Aorta (tissue), 5 donors: Measurements from ENCODE around the gene TMEM25. TPM values are rescaled to one million over a fixed set of nuclear protein-coding genes. Genes with fewer than 3 reads are reported as not detected.

Source experiments
- ATAC-seq: fragments of 200-7000 bp; cut with Tn5 transposase; one replicate; pipeline ENCODE4 v1.9.1; 2022; ENCODE audit warnings: moderate library complexity; ENCODE audit not compliant: low FRiP score
- DNase-seq, 2 donors: peaks; one replicate each; pipeline ENCODE4 v3.0.0-alpha.2; 2020
- H3K27ac ChIP-seq, 2 donors: one replicate each; pipeline ENCODE4 v1.5.1; 2013; ENCODE audit warnings: low read length in 2 of 2, mild to moderate bottlenecking in 2 of 2, moderate library complexity in 2 of 2, control low read depth in 1 of 2, inconsistent platforms in 1 of 2, low read depth in 1 of 2
- H3K27me3 ChIP-seq, 2 donors: one replicate each; pipeline ENCODE4 v1.6.1; 2013; ENCODE audit warnings: control low read depth in 1 of 2, low read length in 1 of 2, mild to moderate bottlenecking in 1 of 2, moderate library complexity in 1 of 2; ENCODE audit not compliant: insufficient read depth in 2 of 2, control insufficient read depth in 1 of 2
- H3K36me3 ChIP-seq, 2 donors: one replicate each; pipeline ENCODE4 v1.6.1; 2013; ENCODE audit warnings: control low read depth in 1 of 2, low read length in 1 of 2, mild to moderate bottlenecking in 1 of 2; ENCODE audit not compliant: insufficient read depth in 2 of 2, control insufficient read depth in 1 of 2
- H3K4me1 ChIP-seq, 2 donors: one replicate each; pipeline ENCODE4 v1.6.1; 2013; ENCODE audit warnings: low read length in 2 of 2, control low read depth in 1 of 2, mild to moderate bottlenecking in 1 of 2, moderate library complexity in 1 of 2; ENCODE audit not compliant: insufficient read depth in 2 of 2, control insufficient read depth in 1 of 2
- H3K4me3 ChIP-seq, 2 donors: one replicate each; pipeline ENCODE4 v1.5.1; 2013; ENCODE audit warnings: low read length in 2 of 2, control low read depth in 1 of 2, mild to moderate bottlenecking in 1 of 2
- H3K9me3 ChIP-seq: one replicate; pipeline ENCODE4 v1.6.1; 2013; ENCODE audit warnings: mild to moderate bottlenecking, low read length; ENCODE audit not compliant: control insufficient read depth
- WGBS, 2 donors: extraction: QIAGEN DNeasy Blood & Tissue Kit; methylation state at CpG; one replicate each; pipeline ENCODE4 v1.1.7; 2013; 5-methylcytosine and 5-hydroxymethylcytosine counted together
- intact Hi-C, 2 donors: fragments of 100-400 bp; cut with DNase I; formaldehyde crosslinking; loops; one replicate each; pipeline versions ENCODE4 v1.14.2 to v1.15.0; 2022
- polyA plus RNA-seq, 2 donors: library from polyadenylated mRNA; stranded (reverse); fragments of 200-250 nt; gene quantifications; one replicate each; pipeline ENCODE4 v1.2.3, GENCODE V29; 2013
- total RNA-seq, 2 donors: library from RNA; stranded (reverse); fragmentation: NEBNext Ultra II Directional; extraction: Animal tissue kit (Norgen Biotek cat#: 25700); gene quantifications; one replicate each; pipeline ENCODE4 v1.2.1, GENCODE V29; 2021
- donor health status: healthy with polysubstance abuse.
- donor health status: Bipolar disorder and iron deficiency.
- donor health status: DM: no; HTN: no; CAD: no.
- donor health status: DM: no; HTN: no; CAD: no.
- donor health status: DM: yes; HTN: yes; CAD: no.

TMEM25 gene
- total and polyA plus RNA-seq, 4 donors = 20.7 to 32.2 (median 30.0) TPM

DNA sequence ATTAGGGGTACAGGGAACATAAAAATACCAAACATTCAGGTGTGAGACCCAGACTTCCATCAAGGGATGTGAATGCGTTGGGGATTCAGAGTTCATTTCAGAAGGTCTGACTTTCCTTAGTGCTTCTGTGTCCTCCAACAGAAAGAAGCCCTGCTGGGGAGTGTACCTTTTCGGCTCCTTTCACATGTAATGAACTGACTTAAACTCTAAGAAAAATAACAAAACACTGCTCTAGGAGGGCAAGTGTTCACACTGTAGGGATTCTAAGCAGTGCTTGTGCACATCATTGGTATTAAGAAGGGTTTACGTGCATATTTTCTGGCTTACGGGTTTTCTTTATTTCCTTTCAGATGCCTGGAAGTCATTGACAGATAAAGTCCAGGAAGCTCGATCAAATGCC is 19.4 kb upstream of the TMEM25 start:
- no peak for ATAC-seq
- no peaks in the 10 kb centered on the region for H3K27me3 ChIP-seq
- DNase-seq = no peak
- H3K27ac ChIP-seq = no peak overlapping the region
- no peaks in the 10 kb centered on the region for H3K4me1 ChIP-seq
- peaks cover 9 to 13% of the 10 kb centered on the region in 2 donors for H3K36me3 ChIP-seq
- WGBS, 2 donors = 83 to 88% methylated on average over 5 of the region's 5 CpGs
- intact Hi-C loops = no loop called here
- H3K9me3 ChIP-seq = no peaks in the 10 kb centered on the region
- H3K4me3 ChIP-seq = no peak overlapping the region

DNA sequence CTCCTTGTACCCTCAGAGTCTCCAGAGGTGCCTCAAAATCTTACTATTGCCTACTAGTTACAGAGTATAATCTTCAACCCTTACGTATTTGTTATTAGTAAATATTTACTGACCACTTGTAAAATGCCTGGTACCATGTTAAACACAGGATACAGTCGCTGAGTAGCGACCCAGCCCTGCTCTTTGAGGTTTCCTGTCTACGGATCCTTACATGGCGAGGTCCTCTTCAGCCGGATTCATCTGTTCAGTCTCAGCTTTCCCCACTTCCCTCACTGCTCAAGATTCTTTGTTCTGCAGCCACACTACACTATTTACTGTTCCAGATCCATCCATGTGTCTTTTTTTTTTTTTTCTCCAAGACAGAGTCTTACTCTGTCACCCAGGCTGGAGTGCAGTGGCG is 16.9 kb upstream of the TMEM25 start:
- no peak for DNase-seq
- 85% methylated on average over 7 of the region's 7 CpGs for WGBS, 2 donors
- H3K27ac ChIP-seq = no peak overlapping the region
- no peak for ATAC-seq
- no peaks in the 10 kb centered on the region for H3K9me3 ChIP-seq
- H3K4me3 ChIP-seq = no peak overlapping the region
- no peaks in the 10 kb centered on the region for H3K4me1 ChIP-seq
- no peaks in the 10 kb centered on the region for H3K27me3 ChIP-seq
- intact Hi-C loops = no loop called here
- peaks cover 9 to 14% of the 10 kb centered on the region in 2 donors for H3K36me3 ChIP-seq

DNA sequence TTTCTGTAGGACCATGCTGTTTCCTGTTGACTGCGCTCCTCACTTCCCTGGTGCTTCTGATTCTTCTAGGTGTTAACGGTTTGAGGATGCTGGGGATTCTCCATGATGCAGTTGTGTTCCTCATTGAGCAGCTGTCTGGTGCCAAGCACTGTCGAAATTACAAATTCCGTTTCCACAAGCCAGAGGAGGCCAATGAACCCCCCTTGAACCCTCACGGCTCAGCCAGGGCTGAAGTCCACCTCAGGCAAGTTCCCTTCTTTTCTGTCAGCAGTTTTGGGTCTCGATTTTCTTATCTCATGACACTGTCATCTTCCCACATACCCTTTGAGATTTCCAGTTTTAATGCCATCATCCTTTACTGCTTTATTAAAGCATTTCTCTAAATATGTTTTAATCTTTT is 11.4 kb upstream of the TMEM25 start:
- intact Hi-C loops = no loop called here
- Histone ChIP-seq H3K9me3 (no peaks in the 10 kb centered on the region), H3K4me1 (no peaks in the 10 kb centered on the region), H3K27me3 (no peaks in the 10 kb centered on the region), H3K36me3 (peaks cover 13 to 23% of the 10 kb centered on the region in 2 donors), H3K4me3 (no peak overlapping the region), H3K27ac (no peak overlapping the region)
- DNase-seq (no peak), ATAC-seq (no peak)
- WGBS, 2 donors = 84% methylated on average over 6 of the region's 6 CpGs

DNA sequence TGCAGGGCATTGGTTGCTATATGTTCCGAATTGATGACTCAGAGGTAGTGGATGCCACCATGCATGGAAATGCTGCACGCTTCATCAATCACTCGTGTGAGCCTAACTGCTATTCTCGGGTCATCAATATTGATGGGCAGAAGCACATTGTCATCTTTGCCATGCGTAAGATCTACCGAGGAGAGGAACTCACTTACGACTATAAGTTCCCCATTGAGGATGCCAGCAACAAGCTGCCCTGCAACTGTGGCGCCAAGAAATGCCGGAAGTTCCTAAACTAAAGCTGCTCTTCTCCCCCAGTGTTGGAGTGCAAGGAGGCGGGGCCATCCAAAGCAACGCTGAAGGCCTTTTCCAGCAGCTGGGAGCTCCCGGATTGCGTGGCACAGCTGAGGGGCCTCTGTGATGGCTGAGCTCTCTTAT is 9.1 kb upstream of the TMEM25 start:
- Histone ChIP-seq H3K9me3 (no peaks in the 10 kb centered on the region), H3K4me1 (no peaks in the 10 kb centered on the region)
- peak in 1 of 2 donors; percentile 48 for DNase-seq

DNA sequence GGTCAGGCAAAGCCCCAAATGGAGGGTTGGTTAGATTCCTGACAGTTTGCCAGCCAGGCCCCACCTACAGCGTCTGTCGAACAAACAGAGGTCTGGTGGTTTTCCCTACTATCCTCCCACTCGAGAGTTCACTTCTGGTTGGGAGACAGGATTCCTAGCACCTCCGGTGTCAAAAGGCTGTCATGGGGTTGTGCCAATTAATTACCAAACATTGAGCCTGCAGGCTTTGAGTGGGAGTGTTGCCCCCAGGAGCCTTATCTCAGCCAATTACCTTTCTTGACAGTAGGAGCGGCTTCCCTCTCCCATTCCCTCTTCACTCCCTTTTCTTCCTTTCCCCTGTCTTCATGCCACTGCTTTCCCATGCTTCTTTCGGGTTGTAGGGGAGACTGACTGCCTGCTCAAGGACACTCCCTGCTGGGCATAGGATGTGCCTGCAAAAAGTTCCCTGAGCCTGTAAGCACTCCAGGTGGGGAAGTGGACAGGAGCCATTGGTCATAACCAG is 8.4 kb upstream of the TMEM25 start:
- peak overlapping the region in 1 of 2 donors; percentile 23 for H3K27ac ChIP-seq
- no peak overlapping the region for H3K4me3 ChIP-seq
- H3K36me3 ChIP-seq = peaks cover 7 to 19% of the 10 kb centered on the region in 2 donors
- H3K4me1 ChIP-seq = no peaks in the 10 kb centered on the region
- no peaks in the 10 kb centered on the region for H3K9me3 ChIP-seq
- ATAC-seq = no peak
- DNase-seq = no peak
- intact Hi-C loops = no loop called here
- no peaks in the 10 kb centered on the region for H3K27me3 ChIP-seq
- WGBS, 2 donors = 32 to 37% methylated on average over 6 of the region's 6 CpGs

More for the DNA sequence above, 9.1 kb upstream of the TMEM25 start:
- ATAC-seq = no peak
- intact Hi-C loops = no loop called here
- Histone ChIP-seq H3K36me3 (peaks cover 7 to 23% of the 10 kb centered on the region in 2 donors), H3K27me3 (no peaks in the 10 kb centered on the region), H3K27ac (no peak overlapping the region), H3K4me3 (no peak overlapping the region)
- 77 to 80% methylated on average over 13 of the region's 13 CpGs for WGBS, 2 donors

DNA sequence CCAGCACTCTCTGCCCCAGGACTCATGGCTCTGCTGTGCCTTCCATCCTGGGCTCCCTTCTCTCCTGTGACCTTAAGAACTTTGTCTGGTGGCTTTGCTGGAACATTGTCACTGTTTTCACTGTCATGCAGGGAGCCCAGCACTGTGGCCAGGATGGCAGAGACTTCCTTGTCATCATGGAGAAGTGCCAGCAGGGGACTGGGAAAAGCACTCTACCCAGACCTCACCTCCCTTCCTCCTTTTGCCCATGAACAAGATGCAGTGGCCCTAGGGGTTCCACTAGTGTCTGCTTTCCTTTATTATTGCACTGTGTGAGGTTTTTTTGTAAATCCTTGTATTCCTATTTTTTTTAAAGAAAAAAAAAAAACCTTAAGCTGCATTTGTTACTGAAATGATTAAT is 6.6 kb upstream of the TMEM25 start:
- Histone ChIP-seq H3K9me3 (no peaks in the 10 kb centered on the region), H3K27me3 (no peaks in the 10 kb centered on the region), H3K4me1 (no peaks in the 10 kb centered on the region), H3K4me3 (no peak overlapping the region), H3K36me3 (peaks cover 7 to 19% of the 10 kb centered on the region in 2 donors), H3K27ac (no peak overlapping the region)
- no peak for DNase-seq
- ATAC-seq = no peak
- intact Hi-C loops = no loop called here

DNA sequence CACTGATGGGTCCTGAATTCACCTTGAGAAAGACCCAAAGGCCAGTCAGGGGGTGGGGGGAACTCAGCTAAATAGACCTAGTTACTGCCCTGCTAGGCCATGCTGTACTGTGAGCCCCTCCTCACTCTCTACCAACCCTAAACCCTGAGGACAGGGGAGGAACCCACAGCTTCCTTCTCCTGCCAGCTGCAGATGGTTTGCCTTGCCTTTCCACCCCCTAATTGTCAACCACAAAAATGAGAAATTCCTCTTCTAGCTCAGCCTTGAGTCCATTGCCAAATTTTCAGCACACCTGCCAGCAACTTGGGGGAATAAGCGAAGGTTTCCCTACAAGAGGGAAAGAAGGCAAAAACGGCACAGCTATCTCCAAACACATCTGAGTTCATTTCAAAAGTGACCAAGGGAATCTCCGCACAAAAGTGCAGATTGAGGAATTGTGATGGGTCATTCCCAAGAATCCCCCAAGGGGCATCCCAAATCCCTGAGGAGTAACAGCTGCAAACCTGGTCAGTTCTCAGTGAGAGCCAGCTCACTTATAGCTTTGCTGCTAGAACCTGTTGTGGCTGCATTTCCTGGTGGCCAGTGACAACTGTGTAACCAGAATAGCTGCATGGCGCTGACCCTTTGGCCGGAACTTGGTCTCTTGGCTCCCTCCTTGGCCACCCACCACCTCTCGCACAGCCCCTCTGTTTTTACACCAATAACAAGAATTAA is 6.1 kb upstream of the TMEM25 start:
- Histone ChIP-seq H3K9me3 (no peaks in the 10 kb centered on the region), H3K36me3 (peaks cover 7 to 13% of the 10 kb centered on the region in 2 donors)

DNA sequence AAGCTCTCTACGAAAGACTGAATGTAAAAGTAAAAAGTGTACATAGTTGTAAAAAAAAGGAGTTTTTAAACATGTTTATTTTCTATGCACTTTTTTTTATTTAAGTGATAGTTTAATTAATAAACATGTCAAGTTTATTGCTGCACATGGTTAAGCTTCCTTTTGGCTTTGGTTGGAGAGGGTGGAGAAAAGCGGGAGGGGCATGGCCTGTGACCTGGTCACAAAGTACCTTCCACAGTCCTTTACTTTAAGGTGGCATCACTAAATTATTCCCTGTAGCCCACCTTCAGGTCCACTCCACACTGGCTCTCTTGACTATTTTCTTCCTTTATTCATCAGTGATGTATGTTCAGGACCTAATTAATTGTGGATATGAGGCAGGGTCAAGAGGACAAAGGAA is 4.3 kb upstream of the TMEM25 start:
- no peak overlapping the region for H3K4me3 ChIP-seq
- H3K4me1 ChIP-seq = no peaks in the 10 kb centered on the region
- H3K36me3 ChIP-seq = peaks cover 3 to 11% of the 10 kb centered on the region in 2 donors
- H3K9me3 ChIP-seq = no peaks in the 10 kb centered on the region
- WGBS, 2 donors = 79 to 84% methylated on average over 2 of the region's 2 CpGs
- DNase-seq = no peak
- intact Hi-C loops = loop anchor here in 1 of 2 donors (5.0 kb wide), 1 partner anchor 36 kb away; no protein-coding TSS in a partner anchor
- no peak overlapping the region for H3K27ac ChIP-seq
- ATAC-seq = no peak
- no peaks in the 10 kb centered on the region for H3K27me3 ChIP-seq

More for the DNA sequence above, 6.1 kb upstream of the TMEM25 start:
- H3K27ac ChIP-seq = no peak overlapping the region
- H3K4me1 ChIP-seq = no peaks in the 10 kb centered on the region
- intact Hi-C loops = loop anchor here in 1 of 2 donors (5.0 kb wide), 1 partner anchor 37 kb away; no protein-coding TSS in a partner anchor
- ATAC-seq = no peak
- DNase-seq = no peak
- H3K4me3 ChIP-seq = no peak overlapping the region
- no peaks in the 10 kb centered on the region for H3K27me3 ChIP-seq
- WGBS, 2 donors = 89 to 90% methylated on average over 6 of the region's 6 CpGs

DNA sequence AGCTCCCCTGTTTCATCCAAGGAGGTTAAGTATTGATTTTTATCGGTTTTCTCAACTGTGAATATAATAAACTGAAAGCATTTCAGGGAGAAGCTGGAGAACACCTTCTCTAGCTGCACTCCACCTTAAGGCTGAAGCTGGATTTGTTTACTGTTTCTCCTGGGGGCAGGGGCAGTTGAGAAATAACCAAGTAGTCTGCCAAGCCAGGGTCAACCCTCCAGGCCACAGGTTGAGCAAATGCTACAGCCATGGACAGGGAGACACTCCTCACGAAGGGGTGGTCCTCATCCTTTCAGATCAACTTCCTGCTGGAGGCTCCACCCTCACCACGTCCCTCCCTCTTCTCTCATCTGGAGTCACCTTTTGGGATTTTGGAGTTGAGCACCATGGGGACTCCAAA is 3.9 kb upstream of the TMEM25 start, which contains the start of gene TTC36:
Gene TTC36 (plus strand): TSS at position 366 of the 400 bp plus-strand sequence. CDS start 21 bp downstream, at position 387.
- 55 to 58% methylated on average over 3 of the region's 3 CpGs for WGBS, 2 donors
- Histone ChIP-seq H3K27me3 (no peaks in the 10 kb centered on the region), H3K9me3 (no peaks in the 10 kb centered on the region), H3K27ac (no peak within 1 kb of the TSS), H3K4me3 (no peak within 1 kb of the TSS), H3K4me1 (no peaks in the 10 kb centered on the region), H3K36me3 (peaks cover 0 to 7% of the 10 kb centered on the region in 2 donors)
- DNase-seq (no peak), ATAC-seq (no peak)
- intact Hi-C loops = loop anchor here in 1 of 2 donors (5.0 kb wide), 1 partner anchor 35 kb away; no protein-coding TSS in a partner anchor
